K562 (cell line): ENCODE results near the gene DAB2IP. TPM values are rescaled to one million over a fixed set of nuclear protein-coding genes. Genes with fewer than 3 reads are reported as not detected.

ENCODE experiments used
- ATAC-seq: fragments of 200-7000 bp; cut with Tn5 transposase; 3 replicates; pipeline ENCODE4 v1.9.1; 2020; ENCODE audit warnings: moderate library complexity
- BruUV-seq: library from RNA; stranded (reverse); fragments of 400-500 nt; replicated peaks from 2 replicates; lab custom pipeline; 2021; lab: Mats Ljungman, UMichigan
- CTCF ChIA-PET: fragments of 300-600 bp; formaldehyde crosslinking; extraction: SDS; loops from one replicate; lab custom pipeline; 2021; ENCODE audit warnings: low intra/inter-chr PET ratio; lab: Yijun Ruan, JAX
- POLR2A ChIA-PET: fragments of 300-600, 350-650 bp; sonication (Branson Sonifier 250); formaldehyde crosslinking; extraction: SDS; loops from one replicate; lab custom pipeline; 2021; ENCODE audit warnings: antibody characterized with exemption, inconsistent platforms; lab: Yijun Ruan, JAX
- DNase-seq, 4 experiments: peaks; one replicate each; pipeline versions ENCODE4 v3.0.0 to v3.0.0-alpha.2; 2011 to 2018; ENCODE audit warnings: low spot score in 3 of 4, mixed read lengths in 3 of 4; ENCODE audit errors: extremely low read depth in 1 of 4
- FAIRE-seq: peaks from 2 replicates; lab custom pipeline; 2011; peaks lifted over from hg19 to GRCh38; lab: Jason Lieb, UNC
- H2AFZ ChIP-seq: 2 replicates; pipeline ENCODE4 v1.6.0; 2011; ENCODE audit warnings: low read depth, low read length, control low read depth, inconsistent platforms
- H3K27ac ChIP-seq: fragments of 200-600 bp; 3 replicates; pipeline ENCODE4 v1.8.0; 2011; ENCODE audit warnings: low read depth, mild to moderate bottlenecking, control low read depth, inconsistent platforms, low read length, moderate library complexity, mixed read lengths; ENCODE audit errors: extremely low read depth
- H3K27me3 ChIP-seq, 2 experiments: fragments of 300-600 bp in 1 of 2; 2 replicates in 1 of 2; 3 replicates in 1 of 2; pipeline versions ENCODE4 v1.6.0 to v1.8.0; 2011; ENCODE audit warnings: inconsistent platforms in 2 of 2, low read length in 2 of 2, mild to moderate bottlenecking in 1 of 2, mixed read lengths in 1 of 2, moderate library complexity in 1 of 2; ENCODE audit not compliant: control insufficient read depth in 2 of 2, insufficient read depth in 2 of 2
- H3K36me3 ChIP-seq: fragments of 300-600 bp; 3 replicates; pipeline ENCODE4 v1.8.0; 2011; ENCODE audit warnings: mild to moderate bottlenecking, low read length, inconsistent platforms; ENCODE audit not compliant: control insufficient read depth, insufficient read depth
- H3K4me1 ChIP-seq, 2 experiments: fragments of 200-600 bp in 1 of 2; replicated peaks in 1 of 2; 2 replicates in 1 of 2; 3 replicates in 1 of 2; pipeline versions ENCODE4 v1.5.1 to v1.8.0; 2011; ENCODE audit warnings: inconsistent platforms in 2 of 2, low read length in 2 of 2, mild to moderate bottlenecking in 1 of 2, mixed read lengths in 1 of 2, moderate library complexity in 1 of 2; ENCODE audit not compliant: control insufficient read depth in 2 of 2, insufficient read depth in 2 of 2
- H3K4me2 ChIP-seq: 2 replicates; pipeline ENCODE4 v1.6.1; 2011; ENCODE audit warnings: low read length, control low read depth, inconsistent platforms, mixed read lengths; ENCODE audit not compliant: insufficient read depth
- H3K4me3 ChIP-seq: fragments of 200-600 bp; sonication (generic), shearing (Covaris generic); 2 replicates; pipeline ENCODE4 v1.5.1; 2016; ENCODE audit warnings: control low read depth, inconsistent platforms
- H3K79me2 ChIP-seq: fragments of 200-600 bp; 3 replicates; pipeline ENCODE4 v1.8.0; 2011; ENCODE audit warnings: low read length, inconsistent platforms; ENCODE audit not compliant: control insufficient read depth, insufficient read depth
- H3K9ac ChIP-seq, 2 experiments: 2 replicates each; pipeline versions ENCODE4 v1.6.0 to v1.6.1; 2011; ENCODE audit warnings: low read depth in 2 of 2, low read length in 2 of 2, control low read depth in 1 of 2, inconsistent platforms in 1 of 2, mild to moderate bottlenecking in 1 of 2, mixed read lengths in 1 of 2; ENCODE audit not compliant: insufficient read depth in 1 of 2
- H3K9me1 ChIP-seq: one replicate; pipeline ENCODE4 v1.6.0; 2011; ENCODE audit warnings: inconsistent platforms, mild to moderate bottlenecking, low read length, moderate library complexity; ENCODE audit not compliant: control insufficient read depth, insufficient read depth
- H3K9me3 ChIP-seq: replicated peaks from 2 replicates; pipeline ENCODE4 v1.5.1; 2011; ENCODE audit warnings: low read depth, low read length, inconsistent platforms; ENCODE audit not compliant: control insufficient read depth, insufficient read depth
- H4K20me1 ChIP-seq: replicated peaks from 2 replicates; pipeline ENCODE4 v1.6.1; 2011; ENCODE audit warnings: low read length, inconsistent platforms, mixed read lengths; ENCODE audit not compliant: control insufficient read depth, insufficient read depth
- C11orf30 ChIP-seq: fragments of 450-650 bp; IDR thresholded peaks from 2 replicates; pipeline ENCODE4 v1.6.1; 2016; ENCODE audit warnings: low read depth, mild to moderate bottlenecking
- HMGN3 ChIP-seq: IDR thresholded peaks from 2 replicates; pipeline ENCODE4 v1.6.1; 2011; ENCODE audit warnings: borderline replicate concordance, low read depth, mild to moderate bottlenecking, mixed read lengths, low read length; ENCODE audit not compliant: insufficient read length; ENCODE audit errors: extremely low read depth
- MAFG ChIP-seq: fragments of 450-650 bp; conservative IDR thresholded peaks from 2 replicates; pipeline ENCODE4 v1.6.1; 2016; ENCODE audit warnings: missing genetic modification characterization, missing compliant biosample characterization
- MAZ ChIP-seq, 2 experiments: fragments of 450-650 bp in 1 of 2; sonication (generic) in 1 of 2; formaldehyde crosslinking; IDR thresholded peaks in 1 of 2; conservative IDR thresholded peaks in 1 of 2; 2 replicates each; pipeline versions ENCODE4 v1.4.0 to v1.5.0; 2020; ENCODE audit warnings: mild to moderate bottlenecking in 1 of 2, missing genetic modification reagents in 1 of 2
- ZNF316 ChIP-seq: fragments of 450-650 bp; IDR thresholded peaks from 2 replicates; pipeline ENCODE4 v1.6.1; 2016
- ZZZ3 ChIP-seq: fragments of 450-650 bp; IDR thresholded peaks from 2 replicates; pipeline ENCODE4 v1.6.1; 2016; ENCODE audit warnings: antibody characterized with exemption, mild to moderate bottlenecking, moderate library complexity
- WGBS: fragments of 100-300 bp; shearing (Covaris generic); methylation state at CpG from one replicate; pipeline ENCODE4 v1.1.6; 2016; ENCODE audit warnings: low coverage, mixed read lengths; ENCODE audit not compliant: insufficient coverage; ENCODE audit errors: missing lambda C conversion rate; 5-methylcytosine and 5-hydroxymethylcytosine counted together
- in situ Hi-C: fragments of 300-500 bp; cut with MboI; formaldehyde crosslinking; loops from 4 replicates; pipeline ENCODE4 v1.15.0; 2018; ENCODE audit warnings: inconsistent platforms, mixed read lengths
- intact Hi-C: fragments of 100-400 bp; cut with micrococcal nuclease; formaldehyde crosslinking; loops from 2 replicates; pipeline ENCODE4 v1.14.2; 2022
- polyA plus RNA-seq, 8 experiments: library from polyadenylated mRNA; depleted of rRNA in 4 of 8; stranded (reverse) in 5 of 8; unstranded in 3 of 8; fragments of >200 nt; fragmentation: Nextera tagmentation in 2 of 8; fragmentation: Illumina TruSeq in 1 of 8; extraction: Ambion mirVana in 2 of 8; extraction: Trizol in 1 of 8; gene quantifications; 2 replicates each; pipeline versions ENCODE4 v1.2.1 to v1.2.3, GENCODE V29; 2011 to 2014; ENCODE audit warnings: inconsistent platforms in 1 of 8, missing spikeins in 1 of 8
- total RNA-seq, 7 experiments: library from RNA; depleted of rRNA in 6 of 7; stranded (reverse); fragments of >200 nt in 6 of 7; fragmentation: Illumina TruSeq in 2 of 7; extraction: Trizol in 2 of 7; gene quantifications; 2 replicates each; pipeline versions ENCODE4 v1.2.1 to v1.2.3, GENCODE V29; 2011 to 2021; ENCODE audit warnings: low replicate concordance in 1 of 7
- TF ChIP-seq, protein P1 (sequence below), 2 experiments: fragments of 250-450 bp in 1 of 2; fragments of 450-650 bp in 1 of 2; sonication (Bioruptor Pico) in 1 of 2; IDR thresholded peaks; 2 replicates each; pipeline versions ENCODE4 v1.6.1 to v1.8.0; 2016 to 2021; ENCODE audit warnings: mild to moderate bottlenecking in 2 of 2, moderate library complexity in 2 of 2, missing compliant biosample characterization in 1 of 2, missing genetic modification characterization in 1 of 2

Gene DAB2IP
- total and polyA plus RNA-seq, 9 of the 15 experiments (the other 6 are each of a cell fraction or from before 2014, with no cell fraction given) = 0.04 to 0.31 (median 0.08) TPM; not detected in 5

DNA sequence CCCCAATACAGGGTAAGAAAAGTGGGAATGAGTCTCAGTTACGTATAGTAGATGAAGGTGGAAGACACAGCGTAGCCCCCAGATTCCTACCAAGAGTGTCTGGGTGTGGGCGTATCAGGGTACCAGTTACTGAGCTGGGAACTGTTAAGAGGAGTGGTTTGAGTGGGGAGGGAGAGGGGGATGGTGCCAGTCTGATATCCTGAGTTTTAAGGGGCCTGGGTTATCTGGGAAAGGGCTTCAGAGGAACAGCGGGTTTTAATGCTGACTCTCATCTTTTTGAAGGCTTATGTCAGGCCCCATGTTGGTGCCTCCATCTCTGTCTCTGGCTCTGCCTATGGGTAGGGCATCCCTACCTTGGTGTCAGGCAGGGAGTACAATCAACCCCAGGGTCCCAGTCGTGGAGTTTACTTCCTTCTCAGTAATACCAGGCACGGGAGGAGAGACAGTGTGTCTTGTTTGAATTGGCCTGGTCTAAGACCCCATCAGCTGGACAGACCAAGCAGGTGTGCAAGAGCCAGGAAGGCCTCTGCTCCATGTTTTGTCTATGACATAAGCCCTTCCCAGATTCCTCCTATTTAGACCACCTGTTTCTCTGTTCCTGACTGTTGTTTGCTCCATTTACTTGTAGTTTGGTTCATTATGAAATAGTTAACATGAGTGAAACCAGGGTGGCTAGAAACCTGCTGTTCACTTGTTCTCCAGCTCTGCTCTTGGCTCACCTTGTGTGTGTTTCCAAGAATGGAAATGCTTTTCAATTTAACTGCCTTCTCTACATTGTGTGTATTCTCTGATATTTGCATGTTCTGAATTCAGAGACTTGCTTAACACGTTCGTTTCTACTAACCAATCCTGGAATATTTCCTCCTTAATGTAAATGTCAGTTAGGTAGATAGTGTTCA is 125.6 kb downstream of the DAB2IP start:
- in situ Hi-C loops = no loop called here
- no TSS peak for BruUV-seq
- no peaks in the 10 kb centered on the region for H3K36me3 ChIP-seq

More for the DNA sequence above, 125.6 kb downstream of the DAB2IP start:
- Histone ChIP-seq H3K9me1 (no peaks in the 10 kb centered on the region), H3K4me2 (no peak overlapping the region), H3K9ac (no peak overlapping the region), H3K4me1 (no peaks in the 10 kb centered on the region), H4K20me1 (no peaks in the 10 kb centered on the region; the same call in 1 of the 2 replicates), H3K4me3 (no peak overlapping the region), H3K27ac (no peak overlapping the region), H3K79me2 (no peaks in the 10 kb centered on the region), H2AFZ (no peak overlapping the region), H3K9me3 (no peaks in the 10 kb centered on the region), H3K27me3 (peaks cover 33 to 75% of the 10 kb centered on the region in 2 experiments)
- TF ChIP-seq ZZZ3 = no peak
- TF ChIP-seq ZNF316 = peak; percentile 80
- TF ChIP-seq, protein P1, sequence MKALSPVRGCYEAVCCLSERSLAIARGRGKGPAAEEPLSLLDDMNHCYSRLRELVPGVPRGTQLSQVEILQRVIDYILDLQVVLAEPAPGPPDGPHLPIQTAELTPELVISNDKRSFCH (CRISPR knock-in tag; IDR thresholded peaks at IDR 0.05) = no peak
- TF ChIP-seq, protein P1 (tag; IDR thresholded peaks at IDR 0.05) = no peak
- no peak for TF ChIP-seq HMGN3
- TF ChIP-seq MAFG (tag) = peak; percentile 57; the same call in 1 of the 2 replicates
- no peak for TF ChIP-seq MAZ (CRISPR knock-in tag; conservative IDR thresholded peaks at IDR 0.05 in 1 of 2, IDR thresholded peaks at IDR 0.05 in 1 of 2)
- peak; percentile 60; the same call in 1 of the 2 replicates for TF ChIP-seq C11orf30
- intact Hi-C loops = no loop called here
- DNase-seq (no peak), ATAC-seq (no peak), FAIRE-seq (no peak)
- POLR2A ChIA-PET = interaction anchor here (0.6 to 1.1 kb wide), 3 partner anchors 9 to 192 kb away, joined by 3 to 5 read pairs (median 3); no protein-coding TSS in a partner anchor
- CTCF ChIA-PET = no interaction called here
- WGBS = 2% methylated on average over 8 of the region's 8 CpGs
